NCI-H1436 treated with DMSO at 0.1 percent for 48 hours (cell line): ENCODE measurements around the gene ATP5F1B.
"Not testable (repeated sequence)": the region's sequence is repeated elsewhere in the genome, so short reads cannot be mapped to it uniquely, and the experiment has no call there.

Experiments used
- DNase-seq: peaks from one replicate; lab custom pipeline; 2025; lab: John Stamatoyannopoulos, UW

ATP5F1B gene

DNA sequence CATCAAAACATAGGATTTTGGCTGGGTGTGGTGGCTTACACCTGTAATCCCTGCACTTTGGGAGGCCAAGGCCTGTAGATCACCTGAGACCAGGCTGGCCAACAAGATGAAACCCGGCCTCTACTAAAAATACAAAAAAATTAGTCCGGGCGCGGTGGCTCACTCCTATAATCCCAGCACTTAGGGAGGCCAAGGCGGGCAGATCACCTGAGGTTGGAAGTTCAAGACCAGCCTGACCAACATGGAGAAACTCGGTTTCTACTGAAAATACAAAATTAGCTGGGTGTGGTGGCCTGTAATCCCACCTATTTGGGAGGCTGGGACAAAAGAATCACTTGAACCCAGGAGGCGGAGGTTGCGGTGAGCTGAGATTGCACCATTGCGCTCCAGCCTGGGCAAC lies 2.2 kb upstream of the ATP5F1B start:
- DNase-seq: not testable (repeated sequence)

- DNase-seq: no peak
These were observed 525 bp downstream of the ATP5F1B start for GRCh38 chr12:56645201-56645716.

GRCh38 chr12:56644654-56645053 lies 1.1 kb downstream of the ATP5F1B start:
- DNase-seq: no peak

DNA sequence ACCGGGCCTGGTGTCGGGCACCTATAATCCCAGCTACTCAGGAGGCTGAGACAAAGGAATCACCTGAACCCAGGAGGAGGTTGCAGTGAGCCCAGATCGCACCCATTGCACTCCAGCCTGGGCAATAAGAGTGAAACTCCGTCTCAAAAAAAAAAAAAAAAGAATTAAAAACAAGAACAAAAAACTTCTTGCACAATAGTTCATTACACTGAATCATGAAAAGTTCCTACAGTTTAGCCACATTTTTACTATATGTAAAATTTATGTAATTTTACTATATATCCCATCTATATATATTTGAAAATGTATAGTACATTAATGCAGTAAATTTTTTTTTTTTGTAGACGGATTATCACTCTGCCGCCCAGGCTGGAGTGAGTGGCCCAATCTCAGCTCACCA lies 4.6 kb downstream of the ATP5F1B start:
- DNase-seq: no peak

- no peak for DNase-seq
These were observed 8.2 kb downstream of the ATP5F1B start for GRCh38 chr12:56637621-56638020.

GRCh38 chr12:56636675-56637540 lies 8.9 kb downstream of the ATP5F1B start:
- peak; percentile 99 for DNase-seq

GRCh38 chr12:56635806-56636674 lies 9.7 kb downstream of the ATP5F1B start:
- DNase-seq: peak; percentile 63

GRCh38 chr12:56634837-56635791 lies 10.7 kb downstream of the ATP5F1B start:
- peak; percentile 12 for DNase-seq

DNA sequence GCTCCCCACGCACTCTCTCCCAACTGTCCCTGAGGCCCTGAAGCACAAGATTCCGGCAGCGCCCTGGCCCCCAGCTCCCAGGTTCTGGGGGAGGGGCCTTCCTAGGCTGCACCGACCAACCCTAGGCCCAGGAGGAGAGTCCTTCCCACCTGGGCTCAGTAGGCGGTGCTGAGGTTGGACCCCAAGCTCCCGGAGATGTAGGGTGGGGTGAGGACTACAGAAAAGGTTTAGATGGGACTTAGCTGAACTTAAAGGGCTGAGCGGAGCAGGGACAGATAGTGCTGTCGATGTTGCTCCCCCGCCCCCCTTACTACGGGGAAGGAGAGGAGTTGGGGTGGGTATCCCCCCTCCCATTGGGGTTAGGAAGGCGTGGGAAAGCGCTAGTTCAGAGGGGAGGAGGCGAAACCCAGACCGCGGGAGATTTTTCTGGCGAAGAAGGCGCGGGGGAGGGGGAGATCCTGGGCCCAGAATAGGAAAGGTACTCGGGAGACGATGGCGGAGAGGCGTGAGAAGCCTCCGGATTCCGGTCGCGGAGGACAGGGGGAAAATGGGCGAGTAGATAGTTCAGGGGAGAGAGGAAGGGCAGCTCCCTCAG lies 11.4 kb downstream of the ATP5F1B start:
- peak; percentile 38 for DNase-seq

- no peak for DNase-seq
These were observed 12.1 kb downstream of the ATP5F1B start for GRCh38 chr12:56633468-56634241.

- no peak for DNase-seq
These were observed 12.9 kb downstream of the ATP5F1B start for GRCh38 chr12:56632701-56633467.

DNA sequence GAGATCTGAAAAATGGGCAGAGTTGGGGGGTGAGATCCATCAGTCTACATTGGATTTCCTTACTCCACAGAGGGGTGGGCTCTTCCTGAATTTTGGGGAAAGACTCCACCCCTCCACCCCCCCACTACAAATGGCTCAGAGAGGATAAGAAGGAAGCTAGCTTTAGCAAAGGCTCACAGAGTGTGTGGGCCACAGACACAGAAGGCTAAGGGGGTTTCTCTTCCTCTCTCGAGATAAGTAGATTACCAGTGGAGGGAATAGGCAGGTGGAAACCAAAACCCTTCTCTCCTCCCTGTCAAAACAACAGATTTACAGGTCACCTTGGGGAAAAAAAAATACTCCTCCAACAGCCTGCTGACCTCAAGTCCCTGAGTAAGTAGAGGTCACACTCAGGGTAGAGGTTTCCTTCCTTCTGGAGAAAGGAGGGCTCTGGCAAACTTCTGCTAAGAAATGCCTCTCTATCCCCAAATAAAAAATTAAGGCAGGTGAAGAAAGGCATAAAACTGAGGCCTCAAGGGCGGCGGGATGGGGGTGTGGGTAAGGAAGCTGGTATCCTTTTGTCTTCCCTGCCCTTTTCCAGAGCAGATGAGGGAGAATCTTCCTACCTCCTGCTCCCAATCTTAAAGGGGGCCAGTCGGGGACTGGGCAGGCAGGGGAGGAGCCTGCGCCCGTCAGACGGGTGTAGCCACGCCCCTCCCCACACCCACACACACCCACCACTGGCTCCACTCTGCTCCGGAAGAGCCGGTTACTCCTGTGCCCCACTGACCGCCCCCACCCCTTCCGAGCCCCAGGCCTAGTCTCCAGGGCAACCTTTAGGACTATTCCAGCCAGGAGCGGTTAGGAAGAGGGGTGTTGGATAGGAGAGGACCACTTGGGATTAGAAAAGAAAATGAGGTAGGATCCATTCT lies 13.7 kb downstream of the ATP5F1B start:
- DNase-seq: no peak

GRCh38 chr12:56630180-56630632 lies 15.6 kb downstream of the ATP5F1B start, which contains the start of gene BAZ2A:
TSS of gene BAZ2A (minus strand) at chr12:56630326. CDS start at chr12:56617530, 12,796 bp downstream.
- DNase-seq: peak; percentile 8

GRCh38 chr12:56629459-56630179 lies 16.2 kb downstream of the ATP5F1B start:
- no peak for DNase-seq

DNA sequence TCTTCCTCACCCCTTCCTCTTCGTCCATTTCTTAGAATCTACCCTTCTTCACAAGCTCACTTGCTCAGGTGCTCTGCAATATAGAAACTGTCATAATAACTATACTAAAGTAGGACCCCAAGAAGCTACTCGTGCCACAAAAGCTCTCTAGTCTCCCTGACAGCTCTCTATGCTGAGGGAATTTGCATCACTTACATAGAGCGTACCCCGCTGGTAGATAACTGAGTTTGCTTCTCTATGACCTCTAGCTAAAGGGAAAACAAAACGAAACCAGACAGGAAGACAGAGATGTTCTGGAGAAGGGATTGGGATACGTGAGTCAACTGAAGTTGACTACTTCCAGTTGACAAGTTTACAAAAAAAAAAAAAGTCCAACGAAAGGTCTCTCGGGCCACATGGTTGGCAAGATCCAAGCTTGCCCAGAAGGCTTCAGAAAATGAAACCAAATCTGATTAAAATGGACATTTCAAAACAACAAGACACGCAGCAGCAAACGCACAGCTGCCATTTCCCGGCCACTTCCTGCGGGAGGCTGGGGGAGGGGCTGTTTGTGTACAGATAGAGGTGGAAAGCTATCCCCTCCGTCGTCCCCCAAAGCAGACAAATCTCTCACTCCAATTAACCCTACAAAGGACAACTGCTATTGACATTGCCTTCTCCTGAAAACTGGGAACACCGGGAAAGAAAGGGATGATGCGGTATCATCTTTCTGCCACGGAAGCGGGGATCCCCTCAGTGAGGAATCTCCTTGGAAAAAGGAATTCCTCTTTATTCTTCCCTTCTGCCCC lies 16.9 kb downstream of the ATP5F1B start:
- no peak for DNase-seq

GRCh38 chr12:56626701-56627100 lies 19.1 kb downstream of the ATP5F1B start:
- DNase-seq: no peak

DNA sequence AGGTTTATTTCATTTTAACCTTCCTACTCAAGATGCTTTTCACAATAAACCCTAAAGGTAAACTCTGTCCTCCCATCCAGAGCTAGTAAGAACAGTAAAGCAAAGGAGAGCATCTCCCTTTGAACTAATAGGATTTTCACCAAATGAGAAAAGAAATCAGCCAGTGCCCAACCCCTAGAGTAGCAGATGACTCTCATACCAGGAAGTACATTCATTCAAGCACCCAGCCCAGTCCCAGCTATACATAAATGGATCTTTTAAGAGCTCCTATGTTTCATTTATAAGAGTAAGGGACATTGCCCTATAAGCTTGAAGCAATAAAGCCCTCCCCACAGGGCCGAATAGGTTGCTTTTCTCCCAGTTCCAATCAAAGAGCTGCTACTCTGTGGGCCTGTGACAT lies 23.2 kb downstream of the ATP5F1B start:
- DNase-seq: no peak
